Prostate gland (tissue), 2 donors: Measurements from ENCODE around the gene C18orf63.

Experiments
- POLR2A ChIP-seq: fragments of 450-650 bp; IDR thresholded peaks from one replicate; pipeline ENCODE4 v1.6.1; 2016; ENCODE audit warnings: antibody characterized with exemption, mild to moderate bottlenecking
- TF ChIP-seq, protein P1 (sequence below), 4 experiments: fragments of 200-600 bp in 2 of 4; fragments of 450-650 bp in 2 of 4; sonication (generic) in 2 of 4; IDR thresholded peaks; 1 replicate in 3 of 4; 2 replicates in 1 of 4; pipeline ENCODE4 v1.5.1; 2016 to 2019; ENCODE audit warnings: antibody characterized with exemption in 4 of 4, mild to moderate bottlenecking in 2 of 4, moderate library complexity in 2 of 4

DNA sequence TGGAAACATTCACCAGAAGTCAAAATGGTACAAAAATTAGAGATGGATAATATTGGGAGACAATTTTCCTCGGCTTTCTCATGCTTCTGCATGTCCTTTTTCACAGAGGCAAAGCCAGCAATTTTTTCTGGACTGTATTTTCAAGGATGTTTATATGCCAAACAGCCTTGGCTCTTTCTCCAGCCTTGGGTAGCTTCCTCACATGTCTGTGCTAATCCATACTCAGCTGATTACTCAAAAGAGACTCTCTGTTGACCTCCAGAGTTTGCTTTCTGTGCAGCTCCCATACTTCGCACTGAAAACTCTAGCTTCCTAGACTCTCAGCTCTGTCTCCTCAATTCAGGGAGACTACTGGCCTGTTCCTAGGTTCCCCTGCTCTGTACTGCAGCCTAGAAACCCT, 10.6 kb downstream of the C18orf63 start:
- TF ChIP-seq, protein P1, sequence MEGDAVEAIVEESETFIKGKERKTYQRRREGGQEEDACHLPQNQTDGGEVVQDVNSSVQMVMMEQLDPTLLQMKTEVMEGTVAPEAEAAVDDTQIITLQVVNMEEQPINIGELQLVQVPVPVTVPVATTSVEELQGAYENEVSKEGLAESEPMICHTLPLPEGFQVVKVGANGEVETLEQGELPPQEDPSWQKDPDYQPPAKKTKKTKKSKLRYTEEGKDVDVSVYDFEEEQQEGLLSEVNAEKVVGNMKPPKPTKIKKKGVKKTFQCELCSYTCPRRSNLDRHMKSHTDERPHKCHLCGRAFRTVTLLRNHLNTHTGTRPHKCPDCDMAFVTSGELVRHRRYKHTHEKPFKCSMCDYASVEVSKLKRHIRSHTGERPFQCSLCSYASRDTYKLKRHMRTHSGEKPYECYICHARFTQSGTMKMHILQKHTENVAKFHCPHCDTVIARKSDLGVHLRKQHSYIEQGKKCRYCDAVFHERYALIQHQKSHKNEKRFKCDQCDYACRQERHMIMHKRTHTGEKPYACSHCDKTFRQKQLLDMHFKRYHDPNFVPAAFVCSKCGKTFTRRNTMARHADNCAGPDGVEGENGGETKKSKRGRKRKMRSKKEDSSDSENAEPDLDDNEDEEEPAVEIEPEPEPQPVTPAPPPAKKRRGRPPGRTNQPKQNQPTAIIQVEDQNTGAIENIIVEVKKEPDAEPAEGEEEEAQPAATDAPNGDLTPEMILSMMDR (IDR thresholded peaks at IDR 0.05): no peak
- no peak for TF ChIP-seq POLR2A
